GM19455 (cell line): ENCODE results near the gene TP53I13.

Experiments
- ATAC-seq: cut with Tn5 transposase; IDR thresholded peaks from one replicate; pipeline ENCODE4 v1.9.1; 2021; ENCODE audit not compliant: unreplicated experiment

The TP53I13 gene

GRCh38 chr17:29579866-29580771, 11.6 kb downstream of the TP53I13 start:
- ATAC-seq = no peak

- no peak for ATAC-seq
These were observed 13.2 kb downstream of the TP53I13 start for GRCh38 chr17:29581583-29582253.

- ATAC-seq = no peak
These were observed 13.8 kb downstream of the TP53I13 start for GRCh38 chr17:29582254-29582765.

- no peak for ATAC-seq
These were observed 14.3 kb downstream of the TP53I13 start for GRCh38 chr17:29582772-29583171.

GRCh38 chr17:29583324-29584248, 15.1 kb downstream of the TP53I13 start:
- ATAC-seq = no peak

- ATAC-seq = no peak
These were observed 16.1 kb downstream of the TP53I13 start for GRCh38 chr17:29584452-29585079.

- ATAC-seq = no peak
These were observed 16.7 kb downstream of the TP53I13 start for GRCh38 chr17:29585080-29585751.

GRCh38 chr17:29586676-29587469, 18.4 kb downstream of the TP53I13 start:
- no peak for ATAC-seq

- no peak for ATAC-seq
These were observed 19.1 kb downstream of the TP53I13 start for GRCh38 chr17:29587591-29587990.

GRCh38 chr17:29588017-29588561, 19.6 kb downstream of the TP53I13 start:
- no peak for ATAC-seq

- no peak for ATAC-seq
These were observed 20.3 kb downstream of the TP53I13 start for GRCh38 chr17:29588562-29589411.

- no peak for ATAC-seq
These were observed 21.3 kb downstream of the TP53I13 start, which contains the start of gene GIT1 for GRCh38 chr17:29589524-29590410. TSS of gene GIT1 (minus strand) at chr17:29589648. CDS start at chr17:29589378, 270 bp downstream.

- no peak for ATAC-seq
These were observed 22.1 kb downstream of the TP53I13 start for GRCh38 chr17:29590411-29591145.

- ATAC-seq = no peak
These were observed 22.7 kb downstream of the TP53I13 start for GRCh38 chr17:29591146-29591736.

GRCh38 chr17:29591737-29592608, 23.5 kb downstream of the TP53I13 start:
- no peak for ATAC-seq
